ENCODE results near the gene DIP2C. TPM values are rescaled to one million over a fixed set of nuclear protein-coding genes. Genes with fewer than 3 reads are reported as not detected.

Gene DIP2C
- total RNA-seq, 2 donors from 2014 or later = 13.0 to 13.7 TPM

DNA sequence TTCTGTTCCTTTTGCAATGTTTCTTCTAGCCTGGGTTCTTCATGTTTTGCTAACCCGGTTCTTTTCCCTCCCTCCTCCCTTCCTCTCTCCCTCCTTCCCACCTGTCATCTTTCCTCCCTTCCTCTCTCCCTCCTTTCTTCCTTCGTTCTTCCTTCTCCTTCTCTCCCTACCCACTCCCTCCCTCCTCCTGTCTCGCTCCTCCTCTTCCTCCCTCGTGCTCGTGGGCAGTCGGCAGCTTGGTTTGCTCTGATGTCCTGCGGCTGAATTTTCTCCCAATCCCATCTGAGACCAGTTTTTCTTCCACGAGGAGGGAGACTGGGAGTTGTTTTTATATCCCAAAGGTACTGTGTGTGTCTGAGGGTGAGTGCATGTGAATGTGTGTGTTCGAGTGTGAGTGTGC, 43.6 kb upstream of the DIP2C start:
- H3K36me3 Mint-ChIP-seq (ENCODE audit: low read depth) = no peaks in the 10 kb centered on the region

DNA sequence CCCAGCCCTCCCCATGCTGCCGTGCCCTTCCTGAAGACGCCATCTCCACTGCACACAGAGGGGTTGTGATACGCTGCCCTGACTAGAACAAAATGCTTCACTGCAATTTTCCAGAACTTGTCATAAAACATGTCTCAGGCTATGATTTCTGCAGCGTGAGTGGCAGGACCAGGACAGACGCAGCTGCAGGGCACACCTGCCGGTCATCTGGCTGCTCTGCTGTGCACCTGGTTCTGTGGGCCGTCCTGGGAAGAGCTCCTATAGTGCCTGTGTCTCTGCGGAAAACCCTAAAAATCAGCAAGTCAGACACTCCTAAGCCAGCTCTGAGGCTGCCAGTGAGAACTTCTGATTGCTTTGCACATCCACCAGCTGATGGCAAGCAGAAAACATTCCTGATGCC, 39.7 kb upstream of the DIP2C start:
- WGBS, 2 experiments (ENCODE audit: insufficient coverage in 1 of 2, insufficient read length in 1 of 2) = 84 to 97% methylated on average over 5 to 8 of the region's 8 CpGs

More for the DNA sequence above, 43.6 kb upstream of the DIP2C start:
- Histone ChIP-seq H3K9me3 (ENCODE audit: control insufficient read depth, low read length) (peaks cover 5% of the 10 kb centered on the region), H3K4me3 (ENCODE audit: low read length) (no peak overlapping the region), H3K36me3 (ENCODE audit: control insufficient read depth, insufficient read depth, low read length) (no peaks in the 10 kb centered on the region), H3K27me3 (ENCODE audit: control insufficient read depth, insufficient read depth, low read length, poor library complexity, severe bottlenecking) (no peaks in the 10 kb centered on the region), H3K4me1 (ENCODE audit: control insufficient read depth, insufficient read depth, low read length) (no peaks in the 10 kb centered on the region), H3K27ac (ENCODE audit: low read depth, low read length) (no peak overlapping the region), H3K9ac (ENCODE audit: extremely low read depth, low read length, poor library complexity, severe bottlenecking) (no peak overlapping the region)
- 67 to 70% methylated on average over 4 to 9 of the region's 9 CpGs for WGBS, 2 experiments (ENCODE audit: insufficient coverage in 1 of 2, insufficient read length in 1 of 2)
- Mint-ChIP-seq H3K9me3 (peaks cover 23% of the 10 kb centered on the region), H3K27ac (no peak overlapping the region), H3K4me1 (no peaks in the 10 kb centered on the region), H3K4me3 (no peak overlapping the region), H3K27me3 (ENCODE audit: insufficient read depth) (peaks cover 8% of the 10 kb centered on the region)
- TF ChIP-seq, protein P1, sequence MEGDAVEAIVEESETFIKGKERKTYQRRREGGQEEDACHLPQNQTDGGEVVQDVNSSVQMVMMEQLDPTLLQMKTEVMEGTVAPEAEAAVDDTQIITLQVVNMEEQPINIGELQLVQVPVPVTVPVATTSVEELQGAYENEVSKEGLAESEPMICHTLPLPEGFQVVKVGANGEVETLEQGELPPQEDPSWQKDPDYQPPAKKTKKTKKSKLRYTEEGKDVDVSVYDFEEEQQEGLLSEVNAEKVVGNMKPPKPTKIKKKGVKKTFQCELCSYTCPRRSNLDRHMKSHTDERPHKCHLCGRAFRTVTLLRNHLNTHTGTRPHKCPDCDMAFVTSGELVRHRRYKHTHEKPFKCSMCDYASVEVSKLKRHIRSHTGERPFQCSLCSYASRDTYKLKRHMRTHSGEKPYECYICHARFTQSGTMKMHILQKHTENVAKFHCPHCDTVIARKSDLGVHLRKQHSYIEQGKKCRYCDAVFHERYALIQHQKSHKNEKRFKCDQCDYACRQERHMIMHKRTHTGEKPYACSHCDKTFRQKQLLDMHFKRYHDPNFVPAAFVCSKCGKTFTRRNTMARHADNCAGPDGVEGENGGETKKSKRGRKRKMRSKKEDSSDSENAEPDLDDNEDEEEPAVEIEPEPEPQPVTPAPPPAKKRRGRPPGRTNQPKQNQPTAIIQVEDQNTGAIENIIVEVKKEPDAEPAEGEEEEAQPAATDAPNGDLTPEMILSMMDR (conservative IDR thresholded peaks at IDR 0.05) = no peak
- DNase-seq = no peak

DNA sequence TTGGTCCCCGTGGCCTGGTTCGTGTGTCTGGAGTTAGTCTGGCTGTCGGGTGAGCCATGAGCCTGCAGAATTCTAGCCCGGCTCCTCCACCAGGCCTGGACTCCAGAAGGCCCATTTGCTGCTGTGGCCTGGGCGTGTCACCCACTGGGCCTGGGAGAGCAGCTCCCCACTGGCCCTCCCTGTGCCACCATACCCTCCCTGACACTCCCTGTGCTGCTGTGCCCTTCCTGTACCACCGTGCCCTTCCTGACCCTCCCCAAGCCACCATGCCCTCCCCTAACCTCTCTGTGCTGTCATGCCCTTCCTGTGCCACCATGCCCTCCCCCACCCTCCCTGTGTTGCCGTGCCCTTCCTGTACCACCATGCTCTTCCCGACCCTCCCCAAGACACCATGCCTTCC, 39.1 kb upstream of the DIP2C start:
- Mint-ChIP-seq H3K27ac (no peak overlapping the region), H3K9me3 (peaks cover 18% of the 10 kb centered on the region), H3K36me3 (ENCODE audit: low read depth) (no peaks in the 10 kb centered on the region), H3K27me3 (ENCODE audit: insufficient read depth) (peaks cover 3% of the 10 kb centered on the region), H3K4me1 (no peaks in the 10 kb centered on the region), H3K4me3 (no peak overlapping the region)
- TF ChIP-seq, protein P1 (conservative IDR thresholded peaks at IDR 0.05) = no peak
- H3K36me3 ChIP-seq (ENCODE audit: control insufficient read depth, insufficient read depth, low read length) = no peaks in the 10 kb centered on the region
- H3K27me3 ChIP-seq (ENCODE audit: control insufficient read depth, insufficient read depth, low read length, poor library complexity, severe bottlenecking) = no peaks in the 10 kb centered on the region
- no peak overlapping the region for H3K27ac ChIP-seq (ENCODE audit: low read depth, low read length)
- H3K4me1 ChIP-seq (ENCODE audit: control insufficient read depth, insufficient read depth, low read length) = no peaks in the 10 kb centered on the region
- DNase-seq = no peak
- peaks cover 5% of the 10 kb centered on the region for H3K9me3 ChIP-seq (ENCODE audit: control insufficient read depth, low read length)
- H3K9ac ChIP-seq (ENCODE audit: extremely low read depth, low read length, poor library complexity, severe bottlenecking) = no peak overlapping the region
- WGBS, 2 experiments (ENCODE audit: insufficient coverage in 1 of 2, insufficient read length in 1 of 2) = 90 to 100% methylated on average over 4 to 8 of the region's 8 CpGs
- no peak overlapping the region for H3K4me3 ChIP-seq (ENCODE audit: low read length)

More for the DNA sequence above, 39.7 kb upstream of the DIP2C start:
- TF ChIP-seq, protein P1 (conservative IDR thresholded peaks at IDR 0.05) = no peak
- H3K4me3 ChIP-seq (ENCODE audit: low read length) = no peak overlapping the region
- H3K9me3 ChIP-seq (ENCODE audit: control insufficient read depth, low read length) = peaks cover 5% of the 10 kb centered on the region
- Mint-ChIP-seq H3K36me3 (ENCODE audit: low read depth) (no peaks in the 10 kb centered on the region), H3K9me3 (peaks cover 16% of the 10 kb centered on the region), H3K4me1 (no peaks in the 10 kb centered on the region), H3K27me3 (ENCODE audit: insufficient read depth) (peaks cover 7% of the 10 kb centered on the region), H3K27ac (no peak overlapping the region), H3K4me3 (no peak overlapping the region)
- no peaks in the 10 kb centered on the region for H3K27me3 ChIP-seq (ENCODE audit: control insufficient read depth, insufficient read depth, low read length, poor library complexity, severe bottlenecking)
- H3K36me3 ChIP-seq (ENCODE audit: control insufficient read depth, insufficient read depth, low read length) = no peaks in the 10 kb centered on the region
- no peaks in the 10 kb centered on the region for H3K4me1 ChIP-seq (ENCODE audit: control insufficient read depth, insufficient read depth, low read length)
- H3K27ac ChIP-seq (ENCODE audit: low read depth, low read length) = no peak overlapping the region
- no peak for DNase-seq
- H3K9ac ChIP-seq (ENCODE audit: extremely low read depth, low read length, poor library complexity, severe bottlenecking) = no peak overlapping the region
